Activated CD4-positive, CD25-positive, alpha-beta regulatory T cell treated with anti-CD3 and anti-CD28 coated beads, Interleukin-2, amount 50 U/mL, for 24 hours (primary cell): Measurements from ENCODE around the gene CDH23.

Experiments
- ATAC-seq, 2 donors: fragments of 150-1000 bp; cut with Tn5 transposase; one replicate each; pipeline ENCODE4 v1.10.0; 2021; ENCODE audit warnings: mild to moderate bottlenecking in 1 of 2, moderate library complexity in 1 of 2

The CDH23 gene

GRCh38 chr10:71824333-71824732, 427.6 kb downstream of the CDH23 start:
- no peak for ATAC-seq

- ATAC-seq: no peak
Observed at GRCh38 chr10:71825217-71825616, 428.5 kb downstream of the CDH23 start.

- no peak for ATAC-seq
Observed at GRCh38 chr10:71827852-71828251, 431.1 kb downstream of the CDH23 start.

GRCh38 chr10:71828702-71829101, 432.0 kb downstream of the CDH23 start:
- no peak for ATAC-seq

GRCh38 chr10:71829171-71829570, 432.5 kb downstream of the CDH23 start:
- no peak for ATAC-seq

GRCh38 chr10:71829896-71830295, 433.2 kb downstream of the CDH23 start:
- ATAC-seq: no peak

GRCh38 chr10:71830726-71831125, 434.0 kb downstream of the CDH23 start:
- ATAC-seq: no peak

GRCh38 chr10:71831646-71832552, 435.2 kb downstream of the CDH23 start:
- ATAC-seq: no peak

GRCh38 chr10:71832967-71833366, 436.2 kb downstream of the CDH23 start:
- ATAC-seq: peak; percentile 27 to 47

GRCh38 chr10:71833451-71834342, 437.0 kb downstream of the CDH23 start:
- no peak for ATAC-seq

GRCh38 chr10:71834343-71834674, 437.6 kb downstream of the CDH23 start:
- no peak for ATAC-seq

- peak; percentile 77 for ATAC-seq
Observed at GRCh38 chr10:71835671-71836595, 439.2 kb downstream of the CDH23 start.

- no peak for ATAC-seq
Observed at GRCh38 chr10:71836596-71836974, 439.9 kb downstream of the CDH23 start.

- ATAC-seq: no peak
Observed at GRCh38 chr10:71837098-71837827, 440.5 kb downstream of the CDH23 start.

- ATAC-seq: no peak
Observed at GRCh38 chr10:71838264-71839211, 441.8 kb downstream of the CDH23 start.

- ATAC-seq: no peak
Observed at GRCh38 chr10:71840177-71840957, 443.6 kb downstream of the CDH23 start.

GRCh38 chr10:71840958-71841335, 444.2 kb downstream of the CDH23 start:
- ATAC-seq: no peak

- ATAC-seq: no peak
Observed at GRCh38 chr10:71842422-71842821, 445.7 kb downstream of the CDH23 start.

GRCh38 chr10:71842856-71843686, 446.4 kb downstream of the CDH23 start:
- ATAC-seq: no peak
